COR-L47 (cell line): ENCODE results near the gene UGT1A3.

Experiments used
- DNase-seq: peaks from one replicate; lab custom pipeline; 2025; lab: John Stamatoyannopoulos, UW

The UGT1A3 gene

GRCh38 chr2:233796254-233796653 lies 67.4 kb downstream of the UGT1A3 start:
- DNase-seq, result no peak

- DNase-seq, result no peak
Observed at GRCh38 chr2:233798335-233799086, 69.7 kb downstream of the UGT1A3 start.

- no peak for DNase-seq
Observed at GRCh38 chr2:233799087-233799665, 70.3 kb downstream of the UGT1A3 start.

DNA sequence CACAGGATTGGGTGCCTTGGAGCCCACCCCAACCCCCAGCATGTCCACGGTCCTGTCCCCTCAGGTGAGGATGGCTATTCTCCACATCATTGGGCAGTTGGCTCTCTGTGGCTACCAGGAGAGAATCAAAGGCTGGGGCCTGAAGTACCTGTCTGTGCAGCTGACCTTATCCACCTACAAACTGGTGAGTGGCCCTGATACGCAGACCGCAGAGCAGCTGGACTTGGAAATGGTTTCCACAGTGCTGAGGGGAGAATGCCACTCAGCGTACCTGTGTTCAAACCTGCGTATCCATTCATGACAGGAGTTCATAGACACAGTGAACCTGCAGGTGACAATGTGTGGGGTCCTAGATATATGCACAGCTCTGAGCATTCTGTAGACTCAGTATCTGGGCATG lies 70.9 kb downstream of the UGT1A3 start:
- DNase-seq, result no peak

GRCh38 chr2:233800208-233800607 lies 71.4 kb downstream of the UGT1A3 start:
- no peak for DNase-seq

- DNase-seq, result no peak
Observed at GRCh38 chr2:233801357-233802131, 72.7 kb downstream of the UGT1A3 start.

DNA sequence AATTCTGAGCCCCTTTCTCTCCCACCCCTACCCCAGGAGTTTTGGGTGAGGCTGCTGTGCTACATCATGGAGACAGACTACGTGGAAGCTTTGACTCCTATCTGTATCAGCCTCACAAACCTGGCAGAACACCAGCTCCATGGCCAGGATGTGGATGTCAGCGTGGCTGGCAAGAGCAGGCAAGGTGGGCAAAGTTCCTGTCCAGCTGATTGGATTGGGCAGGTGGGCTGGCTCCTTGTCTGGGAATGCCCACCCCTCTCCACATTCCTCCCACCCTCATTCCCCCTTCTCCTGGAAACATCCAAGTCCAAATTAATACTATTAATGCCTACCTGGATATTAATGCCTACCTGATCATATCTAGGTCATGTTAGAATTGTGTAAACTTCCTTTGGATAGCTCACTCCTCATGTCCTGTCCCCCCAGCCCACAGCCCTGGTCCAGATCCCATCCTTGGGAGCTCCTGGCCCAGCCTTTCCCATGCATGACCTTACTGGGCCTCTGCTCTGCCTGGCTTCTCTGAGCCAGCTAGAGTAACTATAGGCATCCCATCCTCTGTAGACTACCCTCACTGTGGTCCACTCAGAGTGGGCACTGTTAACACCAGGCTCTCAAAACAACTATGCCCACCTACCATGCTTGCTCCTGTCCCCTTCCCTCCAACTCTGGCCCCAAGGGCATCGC lies 73.4 kb downstream of the UGT1A3 start:
- DNase-seq, result no peak

DNA sequence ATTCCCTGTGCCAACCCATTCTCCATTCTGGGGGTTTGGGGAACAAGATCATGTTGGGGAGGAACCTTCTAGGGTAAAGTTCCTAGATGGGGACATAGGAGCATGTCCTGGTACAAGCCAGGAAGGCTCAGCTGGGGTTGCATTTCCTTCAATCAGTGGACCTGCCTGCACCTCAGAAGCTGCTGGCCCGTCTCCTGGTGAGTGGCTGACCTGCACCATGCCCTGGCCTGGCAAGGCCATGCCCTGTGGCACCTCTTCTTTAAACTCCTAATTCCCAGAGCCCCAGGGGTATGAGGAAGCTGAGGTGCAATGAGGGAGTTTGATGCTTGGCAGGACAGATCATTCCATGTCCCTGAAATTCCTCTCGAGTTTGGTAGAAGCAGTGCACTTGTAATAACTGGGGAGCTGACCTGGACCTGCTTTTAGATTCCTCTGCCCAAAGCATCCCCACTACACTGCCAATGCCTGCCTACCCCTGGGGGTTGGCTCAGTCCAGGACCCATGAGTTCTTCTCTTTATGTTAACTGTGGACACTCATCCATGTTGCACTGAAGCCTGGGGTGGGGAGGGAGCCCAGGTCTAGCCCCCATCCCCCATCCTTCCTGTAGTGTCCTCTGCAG lies 74.6 kb downstream of the UGT1A3 start:
- no peak for DNase-seq

DNA sequence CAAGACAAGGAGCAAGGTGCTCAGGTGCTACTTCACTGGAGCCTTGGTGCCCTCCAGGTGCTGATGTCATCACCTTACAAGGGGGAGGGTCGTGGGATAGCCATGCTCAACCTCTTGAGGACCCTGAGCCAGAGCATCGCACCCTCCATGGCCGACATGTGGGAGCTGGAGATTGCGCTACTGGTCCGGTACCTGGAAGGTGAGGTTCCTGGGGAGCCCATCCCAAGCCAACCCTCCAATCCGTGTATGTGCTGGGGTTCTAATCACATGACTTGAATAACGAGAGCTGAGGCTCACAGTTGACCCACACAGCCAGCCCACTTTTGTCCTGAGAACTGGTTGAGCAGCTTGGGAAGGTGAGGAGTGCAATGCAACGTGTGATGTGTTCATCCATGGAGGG lies 75.2 kb downstream of the UGT1A3 start:
- DNase-seq, result no peak

DNA sequence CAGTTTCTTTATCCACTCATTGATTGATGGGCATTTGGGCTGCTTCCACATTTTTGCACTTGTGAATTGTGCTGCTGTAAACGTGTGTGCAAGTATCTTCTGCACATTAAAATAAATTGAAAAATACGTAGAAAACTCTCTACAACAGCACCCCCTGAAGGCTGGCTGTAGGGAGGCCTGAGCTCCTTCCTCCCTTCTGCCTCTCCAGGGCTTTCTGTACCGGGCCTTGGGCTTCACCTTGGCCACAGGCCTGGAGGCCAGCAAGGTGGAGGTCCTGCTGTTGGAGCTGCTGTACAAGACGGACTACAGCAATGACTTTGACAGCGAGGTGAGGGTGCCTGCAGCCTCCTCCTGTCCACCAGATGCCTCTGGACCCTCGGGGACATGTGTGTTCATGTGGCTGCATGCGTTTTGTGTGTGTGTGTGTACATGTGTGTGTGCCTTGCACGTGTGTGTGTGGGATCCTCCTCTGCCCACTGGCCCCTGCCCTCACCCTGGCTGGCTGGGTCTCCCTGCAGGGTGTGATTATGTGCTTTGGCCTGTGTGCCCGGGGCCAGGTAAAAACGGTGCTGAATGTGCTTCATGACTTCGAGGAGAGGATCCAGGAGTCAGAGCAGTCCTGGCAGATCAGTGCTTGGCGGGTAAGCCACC lies 78.5 kb downstream of the UGT1A3 start:
- no peak for DNase-seq

- DNase-seq, result no peak
Observed at GRCh38 chr2:233807966-233808935, 79.4 kb downstream of the UGT1A3 start.

- DNase-seq, result no peak
Observed at GRCh38 chr2:233810385-233810784, 81.5 kb downstream of the UGT1A3 start.

GRCh38 chr2:233811087-233811486 lies 82.2 kb downstream of the UGT1A3 start:
- no peak for DNase-seq

DNA sequence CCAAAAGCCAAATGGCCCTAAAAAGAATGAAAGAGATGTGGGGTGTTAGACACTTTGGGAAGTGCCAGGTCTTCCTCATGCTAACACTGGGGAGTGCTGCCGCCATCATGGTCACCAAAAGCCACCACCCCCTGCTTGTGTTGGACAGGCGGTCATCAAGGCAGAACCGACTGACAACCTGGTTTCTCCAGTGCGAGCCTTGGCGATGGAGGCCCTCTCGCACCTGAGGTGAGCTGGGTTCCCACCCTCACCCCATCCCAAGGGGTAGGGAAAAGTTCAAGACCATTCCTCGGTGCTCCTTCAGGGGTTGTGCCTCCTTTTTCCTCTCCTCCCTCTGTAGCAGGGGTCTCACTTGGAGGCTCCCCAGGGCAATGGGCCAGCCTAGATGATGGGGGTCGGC lies 82.9 kb downstream of the UGT1A3 start:
- no peak for DNase-seq

DNA sequence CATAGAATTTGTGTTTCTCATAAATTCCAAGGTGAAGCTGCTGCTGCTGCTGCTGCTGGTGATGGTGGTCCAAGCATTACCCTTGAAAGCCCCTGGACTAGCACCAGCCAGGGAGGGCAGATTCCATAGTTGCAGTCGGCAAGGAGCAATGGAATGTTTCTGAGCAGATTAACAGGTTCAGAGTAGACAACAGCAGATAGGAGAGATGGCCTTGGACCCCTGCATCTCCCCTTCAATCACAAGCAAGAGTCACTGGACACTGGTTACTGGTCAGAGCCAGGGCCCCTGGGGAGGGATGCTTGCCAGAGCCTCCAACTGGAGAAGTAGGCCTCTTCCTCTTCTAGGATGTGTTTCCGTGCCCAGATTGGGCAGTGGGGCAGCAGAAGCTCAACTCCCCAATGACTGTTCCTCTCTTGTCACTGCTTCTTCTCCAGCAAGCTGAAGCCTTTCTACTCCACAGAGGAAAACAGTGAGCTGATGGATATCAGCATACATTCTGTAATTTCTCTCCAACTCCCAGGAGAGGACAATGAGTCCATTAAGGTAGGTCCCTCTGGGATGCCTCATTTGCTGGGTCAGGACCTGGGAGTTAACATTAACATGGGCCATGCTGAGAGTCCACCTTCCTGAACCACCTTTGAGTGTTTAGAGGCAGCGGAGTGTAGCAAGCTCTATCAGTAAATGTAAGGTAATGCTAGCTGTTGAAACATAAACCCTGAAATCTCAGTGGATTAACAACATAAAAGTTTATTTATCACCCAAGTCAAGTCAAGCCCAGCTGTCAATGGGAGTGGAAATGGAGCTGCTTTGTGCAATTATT lies 84.6 kb downstream of the UGT1A3 start:
- no peak for DNase-seq

GRCh38 chr2:233814056-233814835 lies 85.4 kb downstream of the UGT1A3 start:
- DNase-seq, result no peak

DNA sequence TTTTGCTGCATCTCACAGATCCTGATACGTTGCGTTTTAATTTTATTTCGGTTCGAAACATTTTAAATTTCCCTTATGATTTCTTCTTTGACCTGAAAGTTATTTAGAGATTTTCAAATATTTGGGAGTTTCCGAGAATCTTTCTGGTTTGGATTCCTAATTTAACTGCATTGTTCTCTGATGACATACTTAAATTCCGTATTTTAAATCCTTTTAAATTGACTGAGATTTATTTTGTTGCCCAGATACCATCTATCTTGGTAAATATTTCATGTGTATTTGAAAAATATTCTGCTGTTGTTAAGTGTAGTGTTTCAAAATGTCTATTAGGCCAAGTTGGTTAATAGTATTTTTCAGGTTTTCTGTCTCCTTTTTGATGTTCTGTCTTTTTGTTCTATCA lies 87.0 kb downstream of the UGT1A3 start:
- DNase-seq, result no peak

- DNase-seq, result no peak
Observed at GRCh38 chr2:233816334-233816733, 87.5 kb downstream of the UGT1A3 start.

GRCh38 chr2:233816771-233817170 lies 87.9 kb downstream of the UGT1A3 start:
- DNase-seq, result no peak
